GM20431 (cell line): ENCODE data around the gene ILDR1.
"Not testable (repeated sequence)": the region's sequence is repeated elsewhere in the genome, so short reads cannot be mapped to it uniquely, and the experiment has no call there.

Source experiments
- in situ Hi-C: fragments of 300-500 bp; cut with MseI, MboI; formaldehyde crosslinking; loops from one replicate; pipeline ENCODE4 v1.15.0; 2020; ENCODE audit warnings: low sequenced_read_pairs; ENCODE audit not compliant: unreplicated experiment

The ILDR1 gene

GRCh38 chr3:121958801-121959200 is 63.2 kb downstream of the ILDR1 start:
- in situ Hi-C loops = no loop called here

DNA sequence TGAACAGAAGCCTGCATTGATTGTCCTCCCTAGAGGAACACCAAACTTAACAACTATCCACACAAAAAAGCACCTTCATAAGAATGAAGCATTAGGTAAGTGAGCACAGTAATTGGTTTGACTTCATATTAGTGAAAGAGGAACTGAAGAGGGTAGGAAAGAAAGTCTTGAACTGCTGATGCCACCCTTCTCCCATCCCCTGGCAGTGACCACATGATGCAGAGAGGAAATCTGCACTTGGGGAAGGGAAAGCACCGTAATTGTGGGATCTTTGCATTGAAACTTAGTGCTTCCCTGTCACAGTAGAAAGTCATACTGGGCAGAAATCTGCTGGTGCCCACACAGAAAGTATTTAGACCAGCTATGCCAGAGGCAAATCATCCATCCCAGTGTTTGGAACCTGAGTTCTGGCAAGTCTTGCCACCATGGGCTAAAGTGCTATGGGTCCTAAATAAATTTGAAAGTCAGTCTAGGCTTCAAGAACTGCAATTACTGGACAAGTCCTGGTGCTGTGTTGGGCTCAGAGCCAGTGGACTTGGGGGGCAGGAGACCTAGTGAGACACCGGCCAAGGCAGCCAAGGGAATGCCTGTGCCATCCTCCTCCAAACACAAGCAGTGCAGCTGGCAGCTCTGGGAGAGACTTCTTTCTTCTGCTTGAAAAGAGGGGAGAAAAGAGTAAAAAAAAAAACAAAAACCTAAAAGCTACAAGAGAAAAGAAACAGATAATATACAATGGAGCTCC is 64.2 kb downstream of the ILDR1 start:
- in situ Hi-C loops = no loop called here

DNA sequence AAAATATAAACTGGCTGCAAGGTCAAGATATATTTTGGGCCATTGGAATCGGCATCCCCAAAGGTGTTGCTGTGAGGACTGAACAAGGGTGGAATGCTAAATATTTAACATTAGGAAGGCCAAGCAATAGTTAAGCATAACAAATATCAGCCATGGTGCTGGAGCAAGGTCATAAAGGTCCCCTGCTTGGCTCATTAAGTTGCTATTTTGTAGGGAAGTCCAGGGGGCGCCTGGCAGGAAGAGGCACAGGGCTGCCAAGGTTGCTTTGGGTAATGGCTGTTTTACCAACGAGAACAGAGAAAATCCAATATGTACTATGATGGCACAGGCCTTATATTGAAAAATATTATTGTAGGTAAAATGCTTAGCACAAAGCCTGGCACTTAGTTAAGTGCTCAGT is 65.7 kb downstream of the ILDR1 start:
- in situ Hi-C loops = no loop called here

- in situ Hi-C loops = no loop called here
Observed at GRCh38 chr3:121951291-121951919, 70.6 kb downstream of the ILDR1 start.

- in situ Hi-C loops = no loop called here
Observed at GRCh38 chr3:121948641-121949040, 73.4 kb downstream of the ILDR1 start.

- in situ Hi-C loops = no loop called here
Observed at GRCh38 chr3:121943431-121943830, 78.6 kb downstream of the ILDR1 start.

DNA sequence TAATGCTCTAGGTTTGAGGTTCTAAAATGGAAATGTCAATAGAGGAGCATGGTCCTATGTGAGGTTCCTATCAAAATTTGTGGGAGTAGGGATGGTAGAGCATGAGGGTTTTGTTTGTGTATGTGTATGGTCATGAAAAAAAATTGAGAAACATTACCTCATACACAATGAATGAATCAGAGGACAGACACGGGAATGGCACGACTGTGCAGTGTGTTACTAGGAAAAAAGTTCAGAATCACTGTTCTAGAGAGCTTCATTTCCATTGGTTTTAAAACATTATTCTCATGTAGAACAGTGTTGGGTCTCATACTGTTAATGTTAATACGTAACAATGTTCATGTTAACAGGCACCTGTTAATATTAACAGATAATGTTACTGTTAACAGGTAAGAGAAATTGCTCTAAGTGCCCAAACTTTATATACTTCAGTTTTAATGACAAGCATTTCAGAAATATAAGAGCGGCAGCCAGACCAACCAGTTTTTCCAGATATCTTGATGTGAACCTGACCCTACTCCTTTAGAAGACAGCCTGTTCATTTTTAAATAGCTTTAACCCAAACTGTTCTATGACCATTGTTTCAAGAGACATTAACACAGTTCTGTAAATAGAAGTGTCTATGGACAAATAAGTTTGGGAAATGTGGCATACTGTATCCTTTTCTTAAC is 79.8 kb downstream of the ILDR1 start:
- in situ Hi-C loops = no loop called here

DNA sequence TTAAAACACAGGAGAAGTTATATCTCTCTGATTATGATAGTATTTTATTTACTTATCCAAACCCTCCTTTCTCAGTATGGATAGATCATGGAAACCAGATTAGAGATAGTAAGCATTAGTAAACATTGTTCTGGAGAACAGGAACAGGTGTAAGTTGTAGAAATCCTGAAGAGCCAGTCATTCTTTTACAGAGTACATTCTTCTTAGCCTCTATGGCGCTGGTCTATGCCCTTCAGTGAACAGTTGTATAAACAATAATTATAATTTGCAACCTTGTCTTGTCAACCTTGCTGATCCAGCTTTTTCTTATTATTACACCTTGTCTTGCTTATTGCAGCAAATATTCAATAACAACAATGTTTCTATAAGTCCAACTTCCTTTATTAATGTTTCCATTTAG is 80.5 kb downstream of the ILDR1 start:
- in situ Hi-C loops = no loop called here

GRCh38 chr3:121938141-121938855 is 83.7 kb downstream of the ILDR1 start:
- in situ Hi-C loops = not testable (repeated sequence)
